GM12878 (cell line): ENCODE measurements around the gene B9D1. TPM values are rescaled to one million over a fixed set of nuclear protein-coding genes. Genes with fewer than 3 reads are reported as not detected.

Experiments
- ATAC-seq: fragments of 200-7000 bp; cut with Tn5 transposase; 3 replicates; pipeline ENCODE4 v1.9.1; 2020; ENCODE audit warnings: mild to moderate bottlenecking, moderate library complexity
- BruUV-seq: library from RNA; stranded (reverse); fragments of 400-500 nt; replicated peaks from 2 replicates; lab custom pipeline; 2021; lab: Mats Ljungman, UMichigan
- CTCF ChIA-PET: fragments of 300-600 bp; sonication (Branson Sonifier 250); formaldehyde crosslinking; extraction: SDS; loops from one replicate; lab custom pipeline; 2021; ENCODE audit warnings: inconsistent platforms; lab: Yijun Ruan, JAX
- POLR2A ChIA-PET: fragments of 350-600 bp; formaldehyde crosslinking; extraction: SDS; loops from one replicate; lab custom pipeline; 2021; ENCODE audit warnings: inconsistent platforms; lab: Charles Lee
- RAD21 ChIA-PET: fragments of 300-600 bp; sonication (Branson Sonifier 250); formaldehyde crosslinking; loops from one replicate; lab custom pipeline; 2023; ENCODE audit warnings: antibody characterized with exemption; ENCODE audit not compliant: unreplicated experiment; lab: Charles Lee
- SMC1A ChIA-PET: fragments of 300-600 bp; sonication (Branson Sonifier 250); formaldehyde crosslinking; loops from one replicate; lab custom pipeline; 2023; ENCODE audit not compliant: unreplicated experiment, uncharacterized antibody; lab: Charles Lee
- DNase-seq: peaks from one replicate; pipeline ENCODE4 v3.0.0-alpha.2; 2011; ENCODE audit warnings: low read depth, low spot score
- FAIRE-seq: peaks from 3 replicates; lab custom pipeline; 2011; peaks lifted over from hg19 to GRCh38; lab: Jason Lieb, UNC
- H2AFZ ChIP-seq: 2 replicates; pipeline ENCODE4 v1.6.0; 2011; ENCODE audit warnings: low read depth, low read length, control low read depth; ENCODE audit not compliant: control insufficient read depth
- H3K27ac ChIP-seq: 2 replicates; pipeline ENCODE4 v1.5.1; 2011; ENCODE audit warnings: control low read depth; ENCODE audit not compliant: control insufficient read depth, insufficient read depth
- H3K27me3 ChIP-seq, 2 experiments: replicated peaks in 1 of 2; 2 replicates each; pipeline versions ENCODE4 v1.6.0 to v1.6.1; 2011; ENCODE audit warnings: low read length in 1 of 2; ENCODE audit not compliant: control insufficient read depth in 2 of 2, insufficient read depth in 2 of 2
- H3K36me3 ChIP-seq, 2 experiments: 2 replicates each; pipeline ENCODE4 v1.5.1; 2011; ENCODE audit warnings: low read length in 1 of 2; ENCODE audit not compliant: control insufficient read depth in 2 of 2, insufficient read depth in 2 of 2
- H3K4me1 ChIP-seq: 2 replicates; pipeline ENCODE4 v1.6.1; 2011; ENCODE audit warnings: mild to moderate bottlenecking, low read length, moderate library complexity, mixed read lengths; ENCODE audit not compliant: control insufficient read depth, insufficient read depth
- H3K4me2 ChIP-seq: 2 replicates; pipeline ENCODE4 v1.6.0; 2011; ENCODE audit warnings: control low read depth; ENCODE audit not compliant: control insufficient read depth, insufficient read depth
- H3K4me3 ChIP-seq: fragments of 200-600 bp; sonication (generic); 2 replicates; pipeline ENCODE4 v1.5.1; 2016
- H3K79me2 ChIP-seq: 2 replicates; pipeline ENCODE4 v1.6.0; 2011; ENCODE audit warnings: low read length; ENCODE audit not compliant: control insufficient read depth, insufficient read depth
- H3K9ac ChIP-seq: 2 replicates; pipeline ENCODE4 v1.8.0; 2011; ENCODE audit warnings: low read length, control low read depth, mixed read lengths; ENCODE audit not compliant: control insufficient read depth, insufficient read depth
- H3K9me3 ChIP-seq: replicated peaks from 3 replicates; pipeline ENCODE4 v1.5.1; 2011; ENCODE audit warnings: mild to moderate bottlenecking, low read length; ENCODE audit not compliant: control insufficient read depth, insufficient read depth
- H4K20me1 ChIP-seq: 2 replicates; pipeline ENCODE4 v1.6.0; 2011; ENCODE audit not compliant: control insufficient read depth, insufficient read depth
- CHD1 ChIP-seq: IDR thresholded peaks from 2 replicates; pipeline ENCODE4 v1.6.1; 2012; ENCODE audit warnings: low read depth, low read length, improper control_type of control experiment
- CHD2 ChIP-seq: IDR thresholded peaks from 2 replicates; pipeline ENCODE4 v1.6.1; 2011; ENCODE audit warnings: low read depth, low read length, improper control_type of control experiment, borderline replicate concordance
- EZH2 ChIP-seq: IDR thresholded peaks from 2 replicates; pipeline ENCODE4 v1.6.1; 2012; ENCODE audit warnings: low read depth, mild to moderate bottlenecking, control low read depth, inconsistent platforms, low read length, borderline replicate concordance; ENCODE audit not compliant: control insufficient read depth
- GABPA ChIP-seq: IDR thresholded peaks from 2 replicates; pipeline ENCODE4 v1.6.1; 2014; ENCODE audit warnings: antibody characterized with exemption, low read depth, mild to moderate bottlenecking, inconsistent platforms
- HCFC1 ChIP-seq: fragments of 150-350 bp; IDR thresholded peaks from 2 replicates; pipeline ENCODE4 v1.6.1; 2014; ENCODE audit warnings: low read length
- HDAC6 ChIP-seq: fragments of 200-600 bp; sonication (generic); IDR thresholded peaks from one replicate; pipeline ENCODE4 v1.8.0; 2017; ENCODE audit warnings: antibody characterized with exemption; ENCODE audit not compliant: unreplicated experiment
- HDGF ChIP-seq: fragments of 450-650 bp; IDR thresholded peaks from 2 replicates; pipeline ENCODE4 v1.6.1; 2016; ENCODE audit warnings: antibody characterized with exemption
- KAT2A ChIP-seq: conservative IDR thresholded peaks from 2 replicates; pipeline ENCODE4 v1.6.1; 2011; ENCODE audit warnings: low read depth, low read length; ENCODE audit not compliant: control insufficient read depth
- KDM1A ChIP-seq: fragments of 200-600 bp; sonication (generic); IDR thresholded peaks from 2 replicates; pipeline ENCODE4 v1.6.1; 2016; ENCODE audit warnings: borderline replicate concordance
- TCF12 ChIP-seq: IDR thresholded peaks from 2 replicates; pipeline ENCODE4 v1.6.1; 2011; ENCODE audit warnings: low read depth, mild to moderate bottlenecking, low read length
- WGBS: methylation state at CpG from one replicate; pipeline ENCODE4 v1.1.6; 2016; ENCODE audit warnings: low lambda C conversion rate; ENCODE audit not compliant: insufficient replicate concordance, insufficient coverage; ENCODE audit errors: missing lambda C conversion rate; 5-methylcytosine and 5-hydroxymethylcytosine counted together
- in situ Hi-C: fragments of 300-500 bp; cut with MboI; formaldehyde crosslinking; loops from 9 replicates; pipeline ENCODE4 v1.14.3; 2018; ENCODE audit warnings: mixed read lengths
- intact Hi-C: fragments of 100-400 bp; cut with micrococcal nuclease; formaldehyde crosslinking; loops from one replicate; pipeline ENCODE4 v1.14.2; 2022; ENCODE audit not compliant: unreplicated experiment
- polyA plus RNA-seq, 11 experiments: library from polyadenylated mRNA; depleted of rRNA in 4 of 11; unstranded in 6 of 11; stranded (reverse) in 5 of 11; fragments of >200 nt; fragmentation: Nextera tagmentation in 4 of 11; fragmentation: Illumina TruSeq in 1 of 11; extraction: Ambion mirVana in 4 of 11; extraction: Trizol in 1 of 11; gene quantifications; 1 replicate in 1 of 11; 2 replicates in 10 of 11; pipeline versions ENCODE4 v1.2.1 to v1.2.3, GENCODE V29; 2011 to 2016; ENCODE audit warnings: inconsistent platforms in 2 of 11, missing spikeins in 2 of 11, low read depth in 1 of 11
- total RNA-seq, 4 experiments: library from RNA; depleted of rRNA in 3 of 4; stranded (reverse); fragments of >200 nt in 3 of 4; fragmentation: Illumina TruSeq in 1 of 4; extraction: Trizol in 1 of 4; gene quantifications; 2 replicates each; pipeline versions ENCODE4 v1.2.1 to v1.2.3, GENCODE V29; 2013 to 2021
- TF ChIP-seq, protein P1 (sequence below): fragments of 450-650 bp; IDR thresholded peaks from 2 replicates; pipeline ENCODE4 v1.6.1; 2017; ENCODE audit warnings: mild to moderate bottlenecking, moderate library complexity
- TF ChIP-seq, protein P2 (sequence below): IDR thresholded peaks from 2 replicates; pipeline ENCODE4 v1.6.1; 2012; ENCODE audit warnings: low read depth, low read length, improper control_type of control experiment
- TF ChIP-seq, protein P3 (sequence below): fragments of 450-650 bp; IDR thresholded peaks from 2 replicates; pipeline ENCODE4 v1.6.1; 2017; ENCODE audit warnings: borderline replicate concordance
- TF ChIP-seq, protein P4 (sequence below): fragments of 450-650 bp; IDR thresholded peaks from 2 replicates; pipeline ENCODE4 v1.6.1; 2017; ENCODE audit warnings: mild to moderate bottlenecking, low read depth, inconsistent platforms; ENCODE audit not compliant: poor library complexity, severe bottlenecking

The B9D1 gene
- total and polyA plus RNA-seq, 10 of the 15 experiments (the other 5 are each of a cell fraction or from before 2014, with no cell fraction given) = 5.9 to 18.3 (median 9.8) TPM

DNA sequence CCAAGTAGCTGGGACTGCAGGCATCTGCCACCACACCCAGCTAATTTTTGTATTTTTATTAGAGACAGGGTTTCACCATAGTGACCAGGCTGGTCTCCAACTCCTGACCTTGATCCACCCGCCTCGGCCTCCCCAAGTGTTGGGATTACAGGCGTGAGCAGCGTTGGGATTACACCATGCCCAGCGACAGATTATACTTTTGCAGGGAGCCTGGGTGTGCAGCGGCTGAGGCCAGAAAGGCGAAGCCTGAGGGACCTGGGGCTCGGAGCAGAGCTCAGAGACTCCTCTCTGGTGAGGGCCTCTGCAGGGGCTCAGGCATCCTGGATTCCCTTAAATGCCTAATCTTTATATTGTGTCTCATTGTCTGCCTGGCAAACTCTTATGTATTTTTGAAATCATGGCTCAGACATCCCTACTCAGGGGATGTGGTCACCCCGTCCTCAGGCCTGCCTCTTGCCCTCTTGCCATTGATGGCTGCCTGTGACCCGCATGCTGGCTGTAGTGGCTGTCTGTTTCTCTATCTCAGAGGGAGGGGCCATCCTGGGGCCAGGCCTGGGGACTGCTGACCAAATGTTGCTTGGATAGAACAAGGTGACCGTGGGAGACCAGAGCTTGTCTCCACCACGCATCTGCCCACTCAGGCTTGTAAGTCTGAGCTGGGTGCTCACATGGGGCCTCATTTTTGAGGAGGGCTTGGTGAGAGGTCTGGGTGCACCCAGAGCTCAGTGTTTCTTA is 42.6 kb downstream of the B9D1 start (continued):
- TF ChIP-seq HCFC1 (no peak), HDGF (no peak), GABPA (no peak), KAT2A (no peak), KDM1A (no peak)
- TF ChIP-seq, protein P1, sequence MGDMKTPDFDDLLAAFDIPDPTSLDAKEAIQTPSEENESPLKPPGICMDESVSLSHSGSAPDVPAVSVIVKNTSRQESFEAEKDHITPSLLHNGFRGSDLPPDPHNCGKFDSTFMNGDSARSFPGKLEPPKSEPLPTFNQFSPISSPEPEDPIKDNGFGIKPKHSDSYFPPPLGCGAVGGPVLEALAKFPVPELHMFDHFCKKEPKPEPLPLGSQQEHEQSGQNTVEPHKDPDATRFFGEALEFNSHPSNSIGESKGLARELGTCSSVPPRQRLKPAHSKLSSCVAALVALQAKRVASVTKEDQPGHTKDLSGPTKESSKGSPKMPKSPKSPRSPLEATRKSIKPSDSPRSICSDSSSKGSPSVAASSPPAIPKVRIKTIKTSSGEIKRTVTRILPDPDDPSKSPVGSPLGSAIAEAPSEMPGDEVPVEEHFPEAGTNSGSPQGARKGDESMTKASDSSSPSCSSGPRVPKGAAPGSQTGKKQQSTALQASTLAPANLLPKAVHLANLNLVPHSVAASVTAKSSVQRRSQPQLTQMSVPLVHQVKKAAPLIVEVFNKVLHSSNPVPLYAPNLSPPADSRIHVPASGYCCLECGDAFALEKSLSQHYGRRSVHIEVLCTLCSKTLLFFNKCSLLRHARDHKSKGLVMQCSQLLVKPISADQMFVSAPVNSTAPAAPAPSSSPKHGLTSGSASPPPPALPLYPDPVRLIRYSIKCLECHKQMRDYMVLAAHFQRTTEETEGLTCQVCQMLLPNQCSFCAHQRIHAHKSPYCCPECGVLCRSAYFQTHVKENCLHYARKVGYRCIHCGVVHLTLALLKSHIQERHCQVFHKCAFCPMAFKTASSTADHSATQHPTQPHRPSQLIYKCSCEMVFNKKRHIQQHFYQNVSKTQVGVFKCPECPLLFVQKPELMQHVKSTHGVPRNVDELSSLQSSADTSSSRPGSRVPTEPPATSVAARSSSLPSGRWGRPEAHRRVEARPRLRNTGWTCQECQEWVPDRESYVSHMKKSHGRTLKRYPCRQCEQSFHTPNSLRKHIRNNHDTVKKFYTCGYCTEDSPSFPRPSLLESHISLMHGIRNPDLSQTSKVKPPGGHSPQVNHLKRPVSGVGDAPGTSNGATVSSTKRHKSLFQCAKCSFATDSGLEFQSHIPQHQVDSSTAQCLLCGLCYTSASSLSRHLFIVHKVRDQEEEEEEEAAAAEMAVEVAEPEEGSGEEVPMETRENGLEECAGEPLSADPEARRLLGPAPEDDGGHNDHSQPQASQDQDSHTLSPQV = no peak
- TF ChIP-seq, protein P2, sequence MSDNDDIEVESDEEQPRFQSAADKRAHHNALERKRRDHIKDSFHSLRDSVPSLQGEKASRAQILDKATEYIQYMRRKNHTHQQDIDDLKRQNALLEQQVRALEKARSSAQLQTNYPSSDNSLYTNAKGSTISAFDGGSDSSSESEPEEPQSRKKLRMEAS = no peak

DNA sequence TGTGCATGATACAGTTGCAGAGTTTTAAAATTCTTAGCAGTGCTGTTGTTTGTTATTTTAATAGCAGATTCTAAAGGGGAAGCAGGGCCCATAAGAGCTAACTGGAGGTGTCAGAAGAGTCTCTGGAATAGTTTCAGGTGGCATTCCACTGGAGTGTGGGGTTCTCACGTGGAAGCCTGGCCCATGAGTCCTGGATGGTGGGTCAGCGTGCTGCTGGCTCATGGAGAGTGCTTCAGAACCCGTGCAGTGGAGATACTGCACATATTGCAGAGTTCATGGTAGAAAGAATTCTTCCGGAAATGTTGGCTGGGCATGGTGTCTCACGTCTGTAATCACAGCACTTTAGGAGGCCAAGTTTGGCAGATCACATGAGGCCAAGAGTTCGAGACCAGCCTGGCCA is 43.9 kb downstream of the B9D1 start:
- ChIA-PET CTCF (interaction anchor here (1.5 kb wide), 1 partner anchor 19 kb away, joined by 5 read pairs; no protein-coding TSS in a partner anchor), POLR2A (no interaction called here), SMC1A (interaction anchor here (1.2 kb wide), 1 partner anchor 13 kb away, joined by 3 read pairs; no protein-coding TSS in a partner anchor), RAD21 (no interaction called here)
- intact Hi-C loops (no loop called here), in situ Hi-C loops (no loop called here)
- FAIRE-seq (no peak), ATAC-seq (no peak), DNase-seq (no peak)
- no peaks in the 10 kb centered on the region for H3K79me2 ChIP-seq
- H3K9me3 ChIP-seq = no peaks in the 10 kb centered on the region
- no peaks in the 10 kb centered on the region for H3K36me3 ChIP-seq
- no peaks in the 10 kb centered on the region for H3K27me3 ChIP-seq
- H4K20me1 ChIP-seq = no peaks in the 10 kb centered on the region
- no TSS peak for BruUV-seq
- no peak overlapping the region for H3K4me2 ChIP-seq
- H3K9ac ChIP-seq = no peak overlapping the region
- H3K4me1 ChIP-seq = no peaks in the 10 kb centered on the region
- no peak overlapping the region for H3K27ac ChIP-seq
- H2AFZ ChIP-seq = no peak overlapping the region
- WGBS = 39% methylated on average over 6 of the region's 6 CpGs
- H3K4me3 ChIP-seq = no peak overlapping the region
- TF ChIP-seq, protein P3, sequence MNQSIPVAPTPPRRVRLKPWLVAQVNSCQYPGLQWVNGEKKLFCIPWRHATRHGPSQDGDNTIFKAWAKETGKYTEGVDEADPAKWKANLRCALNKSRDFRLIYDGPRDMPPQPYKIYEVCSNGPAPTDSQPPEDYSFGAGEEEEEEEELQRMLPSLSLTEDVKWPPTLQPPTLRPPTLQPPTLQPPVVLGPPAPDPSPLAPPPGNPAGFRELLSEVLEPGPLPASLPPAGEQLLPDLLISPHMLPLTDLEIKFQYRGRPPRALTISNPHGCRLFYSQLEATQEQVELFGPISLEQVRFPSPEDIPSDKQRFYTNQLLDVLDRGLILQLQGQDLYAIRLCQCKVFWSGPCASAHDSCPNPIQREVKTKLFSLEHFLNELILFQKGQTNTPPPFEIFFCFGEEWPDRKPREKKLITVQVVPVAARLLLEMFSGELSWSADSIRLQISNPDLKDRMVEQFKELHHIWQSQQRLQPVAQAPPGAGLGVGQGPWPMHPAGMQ = no peak
- no peak for TF ChIP-seq HDAC6
- no peak for TF ChIP-seq EZH2
- TF ChIP-seq CHD2 = no peak
- TF ChIP-seq TCF12 = no peak
- TF ChIP-seq CHD1 = no peak
- TF ChIP-seq, protein P4, sequence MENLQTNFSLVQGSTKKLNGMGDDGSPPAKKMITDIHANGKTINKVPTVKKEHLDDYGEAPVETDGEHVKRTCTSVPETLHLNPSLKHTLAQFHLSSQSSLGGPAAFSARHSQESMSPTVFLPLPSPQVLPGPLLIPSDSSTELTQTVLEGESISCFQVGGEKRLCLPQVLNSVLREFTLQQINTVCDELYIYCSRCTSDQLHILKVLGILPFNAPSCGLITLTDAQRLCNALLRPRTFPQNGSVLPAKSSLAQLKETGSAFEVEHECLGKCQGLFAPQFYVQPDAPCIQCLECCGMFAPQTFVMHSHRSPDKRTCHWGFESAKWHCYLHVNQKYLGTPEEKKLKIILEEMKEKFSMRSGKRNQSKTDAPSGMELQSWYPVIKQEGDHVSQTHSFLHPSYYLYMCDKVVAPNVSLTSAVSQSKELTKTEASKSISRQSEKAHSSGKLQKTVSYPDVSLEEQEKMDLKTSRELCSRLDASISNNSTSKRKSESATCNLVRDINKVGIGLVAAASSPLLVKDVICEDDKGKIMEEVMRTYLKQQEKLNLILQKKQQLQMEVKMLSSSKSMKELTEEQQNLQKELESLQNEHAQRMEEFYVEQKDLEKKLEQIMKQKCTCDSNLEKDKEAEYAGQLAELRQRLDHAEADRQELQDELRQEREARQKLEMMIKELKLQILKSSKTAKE = no peak
